GM10847 (cell line): Measurements from ENCODE around the gene SULT1A4.
"Not testable (repeated sequence)": the region's sequence is repeated elsewhere in the genome, so short reads cannot be mapped to it uniquely, and the experiment has no call there.

Experiments
- POLR2A ChIP-seq: IDR thresholded peaks from 2 replicates; pipeline ENCODE4 v1.6.1; 2011; ENCODE audit not compliant: insufficient read length; ENCODE audit errors: extremely low read depth

SULT1A4 gene

DNA sequence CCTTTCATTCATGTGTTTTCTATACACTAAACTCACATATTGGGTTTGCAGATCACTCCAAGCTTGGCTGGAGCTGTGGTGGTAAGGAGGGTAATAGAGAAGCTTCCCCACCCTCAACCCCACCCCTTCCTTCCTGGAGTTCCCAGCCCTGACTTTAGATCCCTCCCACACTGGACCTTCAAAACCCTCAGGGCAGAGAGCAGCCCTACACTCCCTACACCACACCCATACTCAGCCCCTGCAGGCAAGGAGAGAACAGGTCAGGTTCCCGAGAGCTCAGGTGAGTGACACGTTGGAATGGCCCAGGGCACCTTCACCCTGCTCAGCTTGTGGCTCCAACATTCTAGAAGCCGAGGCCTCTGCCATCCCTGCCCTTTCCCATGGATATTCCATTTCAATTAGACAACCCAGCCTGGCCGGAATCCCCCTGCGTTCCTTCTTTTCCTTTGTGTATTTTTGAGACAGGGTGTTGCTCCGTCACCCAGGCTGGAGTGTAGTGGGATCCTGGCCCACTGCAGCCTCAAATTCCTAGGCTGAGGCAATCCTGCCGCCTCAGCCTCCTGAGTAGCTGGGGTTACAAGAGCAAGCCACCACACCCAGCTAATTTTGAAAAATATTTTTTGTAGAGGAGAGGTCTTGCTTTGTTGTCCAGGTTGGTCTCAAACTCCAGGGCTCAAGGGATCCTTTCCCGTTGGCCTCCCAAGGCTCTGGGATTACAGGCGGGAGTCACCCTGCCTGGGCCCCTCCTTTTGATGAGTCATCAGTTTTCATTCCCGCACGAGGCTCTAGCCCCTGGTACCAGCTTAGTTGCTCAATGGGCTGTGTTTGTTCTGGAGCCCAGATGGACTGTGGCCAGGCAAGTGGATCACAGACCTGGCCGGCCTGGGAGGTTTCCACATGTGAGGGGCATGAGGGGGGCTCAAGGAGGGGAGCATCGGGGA, at the start of gene SULT1A4:
Gene SULT1A4 (plus strand): TSS at position 208 of the 941 bp plus-strand sequence. CDS start 1,473 bp downstream, outside the sequence.
- TF ChIP-seq POLR2A: not testable (repeated sequence)

DNA sequence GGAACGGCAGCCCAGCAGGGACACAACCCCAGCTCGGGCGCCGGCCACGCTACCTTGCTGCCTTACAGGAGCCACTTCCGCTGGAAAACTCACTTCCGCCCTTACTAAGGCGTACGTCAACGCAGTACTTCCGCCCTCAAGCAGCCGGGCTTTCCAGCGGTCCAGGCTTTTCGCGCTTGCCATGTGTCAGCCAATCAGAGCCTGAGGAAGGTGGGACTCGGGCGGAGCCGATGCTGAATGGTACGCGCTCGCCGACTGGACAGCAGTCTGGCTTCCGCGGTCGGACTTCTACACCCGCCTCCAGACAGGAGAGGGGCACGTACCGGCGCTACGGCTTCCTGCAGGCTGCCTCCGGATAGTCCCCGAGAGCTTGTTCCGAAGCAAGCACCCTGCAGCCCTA, 5.4 kb upstream of the SULT1A4 start, which contains the start of the genes BOLA2 and SLX1B:
Gene BOLA2 (minus strand): TSS at position 83 of the 400 bp plus-strand sequence. CDS start 98 bp downstream, outside the sequence.
Gene SLX1B (plus strand): TSS at position 265 of the 400 bp plus-strand sequence.
- not testable (repeated sequence) for TF ChIP-seq POLR2A

DNA sequence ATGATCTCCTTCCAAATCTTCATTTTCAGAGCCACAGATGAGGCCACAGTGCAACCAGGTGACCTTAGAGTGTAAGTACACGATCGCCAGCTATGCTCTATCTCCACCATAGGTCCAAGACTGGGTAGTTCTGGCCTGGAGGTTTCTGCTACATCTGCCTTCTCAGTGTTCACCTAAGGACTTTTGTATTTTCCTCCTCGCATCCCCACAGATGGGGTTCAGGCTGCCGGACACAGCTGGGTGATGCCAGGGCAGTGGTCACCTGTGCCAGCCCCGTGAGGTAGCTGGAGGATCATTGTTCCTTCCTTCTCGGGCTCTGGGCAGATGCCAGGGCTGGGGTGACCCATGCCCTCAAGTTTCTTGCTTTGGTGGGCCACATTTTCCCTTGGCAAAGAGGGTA, 46.6 kb downstream of the SULT1A4 start, which contains the start of gene NPIPB12:
Gene NPIPB12 (minus strand): TSS at position 101 of the 400 bp plus-strand sequence.
- TF ChIP-seq POLR2A: not testable (repeated sequence)
